GM19099 (cell line): Measurements from ENCODE around the gene HOXD1.

Source experiments
- POLR2A ChIP-seq: IDR thresholded peaks from 3 replicates; pipeline ENCODE4 v1.6.1; 2011; ENCODE audit warnings: low read depth; ENCODE audit not compliant: insufficient read length; ENCODE audit errors: extremely low read depth

The HOXD1 gene

DNA sequence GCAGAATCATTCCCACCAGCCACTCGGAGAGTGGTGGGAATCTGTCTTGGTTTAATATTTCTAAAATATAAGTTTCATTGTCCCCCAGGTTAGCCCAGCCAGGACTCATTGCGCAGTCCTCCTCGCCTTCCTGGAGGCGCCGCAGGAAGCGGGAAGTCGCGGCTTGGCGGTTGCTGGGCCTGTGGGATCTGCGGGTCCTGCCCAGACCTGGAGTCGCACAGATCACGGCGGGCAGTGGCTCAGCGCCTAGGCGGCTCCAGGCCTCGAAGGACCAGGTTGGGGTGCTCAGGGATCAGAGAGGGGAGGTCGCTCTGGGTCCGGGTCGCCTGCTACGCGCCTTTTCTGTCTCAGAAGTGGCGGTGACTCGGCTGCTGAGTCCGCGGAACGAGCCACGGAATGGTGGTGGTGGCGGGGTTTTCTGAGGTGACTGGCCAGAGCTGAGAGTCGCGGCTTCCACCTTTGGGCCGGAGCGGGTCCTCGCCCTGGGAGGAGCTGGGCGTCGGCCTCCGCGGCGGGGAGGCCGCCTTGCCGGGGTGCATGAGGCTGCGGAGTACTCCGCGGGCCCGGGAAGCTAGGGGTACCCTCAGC lies 28.7 kb upstream of the HOXD1 start:
- TF ChIP-seq POLR2A = no peak

DNA sequence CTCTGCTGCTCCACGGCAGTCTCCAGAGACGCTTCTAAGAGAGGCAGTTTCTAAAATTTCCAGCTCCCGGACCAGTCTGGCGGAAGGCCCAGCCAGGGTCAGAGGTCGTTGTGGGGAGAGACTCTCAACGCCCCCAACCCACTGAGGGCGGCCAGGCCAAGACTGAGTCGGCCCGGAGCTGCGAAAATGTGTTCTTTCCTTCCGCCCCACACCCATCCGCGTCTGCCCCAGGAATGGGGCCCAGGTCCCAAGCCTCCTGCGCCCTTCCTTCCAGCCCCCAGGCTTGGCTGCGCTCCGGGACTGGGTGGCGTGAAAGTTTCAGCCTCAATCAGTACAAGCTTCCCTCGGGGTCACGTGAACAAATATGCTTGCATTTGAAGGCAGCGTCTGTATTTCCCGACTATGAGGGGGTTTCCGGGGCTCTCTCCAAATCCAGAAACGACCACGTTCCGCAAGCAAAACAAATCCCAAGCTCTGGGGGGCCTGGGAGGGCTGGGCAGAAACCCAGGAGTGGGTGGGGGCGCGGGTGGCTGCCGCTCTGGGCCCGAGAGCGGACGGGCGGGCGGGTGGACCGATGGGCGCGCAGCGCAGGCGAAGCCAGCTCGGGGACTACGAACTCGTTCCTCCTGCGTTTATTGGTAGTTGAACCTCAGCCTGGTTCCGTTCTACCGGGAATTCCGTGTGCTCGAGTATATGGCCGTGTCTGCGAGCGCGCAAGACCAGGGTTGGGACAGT lies 28.1 kb upstream of the HOXD1 start:
- no peak for TF ChIP-seq POLR2A

DNA sequence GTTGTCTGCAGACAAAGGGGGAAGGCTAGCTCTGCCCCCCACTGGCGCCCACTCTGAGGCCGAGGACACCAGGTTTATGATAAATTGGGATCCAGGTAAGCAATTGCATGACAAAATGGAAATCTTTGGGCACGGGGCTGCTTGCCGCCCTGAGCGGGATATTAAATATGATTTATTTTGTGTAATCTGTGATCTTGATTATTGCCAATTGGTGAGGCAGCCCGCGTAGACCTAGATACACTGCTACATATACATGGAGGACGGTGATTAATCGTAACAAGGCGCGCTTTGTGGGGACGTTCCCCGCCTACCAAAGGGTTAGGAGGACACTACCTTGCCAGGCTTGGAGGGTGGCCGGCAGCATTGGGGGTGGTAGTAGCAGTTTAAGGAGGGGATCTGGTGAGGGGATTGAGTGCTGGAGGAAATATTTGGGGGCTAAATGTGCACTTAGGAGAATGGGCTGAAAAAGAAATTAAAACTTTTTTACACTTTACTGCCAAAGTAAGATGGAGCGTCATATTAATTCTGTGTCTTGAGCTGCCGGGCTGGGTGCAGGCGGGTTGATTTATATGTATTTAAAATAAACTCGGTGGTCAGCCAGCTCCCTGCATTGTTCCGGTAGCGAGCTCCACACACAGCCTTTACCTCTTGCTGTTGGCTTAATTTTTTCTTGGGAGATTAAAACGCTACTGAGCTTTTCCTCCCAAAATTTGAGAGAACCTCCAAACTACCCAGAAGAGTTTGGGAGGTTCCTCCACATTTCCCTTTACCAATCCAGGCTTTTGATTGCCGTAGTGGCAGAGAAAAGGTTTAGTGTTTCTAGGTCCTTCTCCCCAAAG lies 27.3 kb upstream of the HOXD1 start:
- TF ChIP-seq POLR2A = no peak

DNA sequence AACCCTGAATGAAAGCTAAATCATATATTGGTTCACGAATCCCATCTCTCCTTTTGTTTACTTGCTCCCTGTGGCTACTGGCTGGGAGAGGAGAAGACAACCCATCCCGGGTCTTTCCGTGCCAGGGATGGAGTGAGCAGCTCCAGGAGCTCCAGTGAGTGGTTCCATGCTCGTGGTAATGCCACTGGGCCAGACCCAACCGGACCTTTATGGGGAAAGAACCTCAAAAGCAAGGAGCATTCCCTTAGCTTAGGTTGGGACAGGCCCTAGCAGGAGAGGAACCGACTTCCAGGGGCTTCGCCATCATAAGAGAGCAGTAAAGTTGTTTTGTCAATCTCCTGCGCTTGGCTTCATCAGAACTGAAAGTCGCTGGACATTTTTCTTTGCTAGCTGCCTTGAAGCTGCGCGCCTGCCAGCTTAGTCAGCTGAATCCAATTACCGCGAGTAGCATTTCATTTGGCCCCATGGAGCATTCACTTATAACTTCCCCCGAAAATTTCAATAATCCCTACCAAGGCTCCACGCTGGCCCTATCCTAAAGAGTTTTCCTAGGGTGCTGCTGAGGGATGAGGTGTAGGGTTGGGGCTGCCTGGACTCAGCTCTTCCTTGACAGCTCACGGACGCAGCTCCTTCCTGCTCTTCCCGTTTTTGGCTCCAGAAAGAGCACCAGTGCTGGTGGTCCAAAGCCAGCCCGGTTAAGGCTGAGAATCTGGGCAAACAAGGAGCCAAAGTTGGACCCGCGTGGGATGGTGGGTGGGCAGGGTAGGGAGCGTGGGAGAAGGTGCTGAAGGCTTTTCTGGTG lies 26.4 kb upstream of the HOXD1 start:
- no peak for TF ChIP-seq POLR2A

DNA sequence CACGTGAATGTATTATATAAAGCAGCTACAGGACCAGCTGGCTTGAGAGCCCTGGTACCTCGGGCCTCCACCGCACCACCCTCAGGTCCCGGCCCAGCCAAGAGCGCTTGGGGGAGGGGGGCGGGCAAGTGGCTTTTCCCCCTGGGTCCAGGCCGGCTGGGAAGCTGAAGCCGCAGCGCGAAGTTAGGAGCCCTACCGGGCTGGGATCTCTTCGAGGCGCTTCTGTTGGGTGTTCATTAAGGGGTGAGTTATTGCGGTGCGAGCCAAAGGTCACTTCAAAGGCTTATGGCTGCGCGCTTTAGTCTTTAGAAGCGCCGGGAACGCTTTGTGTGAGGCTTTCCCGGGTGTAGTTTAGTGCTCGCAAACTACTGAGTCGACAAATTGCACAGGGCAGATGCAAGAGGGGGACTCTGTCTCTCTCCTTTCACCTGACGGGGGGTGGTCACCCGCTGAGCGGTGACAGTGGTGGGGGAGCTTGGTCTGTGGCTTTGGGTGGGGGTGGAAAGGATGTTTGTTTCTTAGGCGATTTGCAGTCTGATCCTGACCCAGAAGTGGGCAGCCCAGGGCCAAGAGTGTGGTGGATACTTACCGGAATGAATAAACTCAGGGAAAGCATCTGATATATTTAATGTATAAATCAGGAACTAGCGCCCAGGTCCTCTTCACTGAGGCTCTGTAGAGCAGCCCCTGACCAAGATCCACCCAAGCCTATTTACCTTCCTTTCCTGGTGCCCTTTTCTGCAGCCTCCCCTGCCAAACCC lies 25.4 kb upstream of the HOXD1 start:
- TF ChIP-seq POLR2A = no peak

DNA sequence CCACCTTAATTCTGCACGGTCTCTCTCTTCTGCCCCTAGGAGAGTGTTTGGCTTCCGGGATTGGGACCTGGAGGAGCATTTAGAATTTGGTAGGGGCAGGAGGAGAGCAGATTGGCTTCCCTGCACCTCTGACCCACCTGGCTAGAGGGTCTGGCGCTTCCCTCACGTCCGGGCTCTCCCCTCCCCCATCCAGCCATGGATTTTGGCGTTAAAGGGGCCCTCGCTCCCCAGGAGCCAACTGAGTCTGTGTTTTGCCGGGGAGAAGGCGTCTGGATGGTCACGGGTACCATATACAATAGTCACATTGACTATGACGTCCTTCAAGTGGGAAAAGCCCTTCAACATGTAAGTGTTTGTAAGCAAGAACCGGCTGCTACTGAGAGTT lies 24.8 kb upstream of the HOXD1 start:
- no peak for TF ChIP-seq POLR2A

DNA sequence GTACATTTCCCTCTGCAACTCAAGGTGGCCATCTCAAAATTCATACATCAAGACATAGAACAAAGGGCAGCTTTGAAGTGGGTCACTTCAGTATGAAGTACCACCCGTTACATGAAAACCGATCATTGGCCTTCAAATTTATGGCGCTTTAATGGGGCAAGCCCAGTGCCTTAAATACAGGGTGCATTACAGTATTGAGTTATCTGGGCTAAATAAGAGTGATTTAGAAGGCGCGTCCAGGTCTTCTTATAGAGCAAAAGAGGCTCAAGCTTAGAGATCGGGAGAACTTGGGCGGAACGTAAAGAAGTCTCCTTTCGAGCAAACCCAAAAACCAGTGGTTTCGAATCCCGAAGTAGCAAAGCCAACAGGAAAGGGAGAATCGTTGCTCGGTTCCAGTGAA lies 24.3 kb upstream of the HOXD1 start:
- TF ChIP-seq POLR2A = no peak

DNA sequence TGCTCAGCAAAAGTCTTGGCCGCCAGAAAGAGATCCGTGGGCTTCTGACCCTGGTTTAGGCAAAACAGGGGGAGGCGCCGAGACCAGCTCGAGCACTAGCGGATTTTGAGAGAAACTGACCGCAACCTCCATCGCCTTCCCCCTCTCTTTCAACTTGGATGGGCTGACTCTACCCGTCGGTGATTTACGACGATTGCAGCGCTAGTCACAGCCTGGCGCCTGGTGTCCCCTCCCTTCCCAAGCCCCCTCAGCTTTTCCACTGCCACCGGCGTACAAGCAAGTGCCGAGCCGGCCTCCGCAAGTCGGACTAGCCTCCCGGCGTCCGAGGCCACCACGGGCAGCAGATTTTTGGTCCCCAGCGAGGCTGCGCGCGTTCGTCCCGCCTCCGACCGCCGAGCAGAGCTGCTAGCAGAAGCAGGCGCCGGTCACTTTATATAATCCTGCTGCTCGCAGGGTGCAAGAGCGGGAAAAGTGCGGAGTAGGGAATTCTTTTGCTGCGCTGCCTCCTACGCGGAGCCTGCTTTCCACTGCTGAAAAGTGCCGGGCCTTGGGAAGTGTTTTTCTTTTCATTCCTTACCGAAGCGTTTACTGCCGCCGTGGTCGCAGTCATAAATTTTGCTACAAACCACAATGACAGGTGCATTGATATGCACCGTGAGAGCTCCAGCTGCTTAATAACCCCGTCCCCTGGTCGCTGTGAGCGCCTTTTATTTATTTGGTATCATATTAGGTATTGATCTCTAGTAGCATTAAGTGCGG lies 23.7 kb upstream of the HOXD1 start:
- TF ChIP-seq POLR2A = no peak

DNA sequence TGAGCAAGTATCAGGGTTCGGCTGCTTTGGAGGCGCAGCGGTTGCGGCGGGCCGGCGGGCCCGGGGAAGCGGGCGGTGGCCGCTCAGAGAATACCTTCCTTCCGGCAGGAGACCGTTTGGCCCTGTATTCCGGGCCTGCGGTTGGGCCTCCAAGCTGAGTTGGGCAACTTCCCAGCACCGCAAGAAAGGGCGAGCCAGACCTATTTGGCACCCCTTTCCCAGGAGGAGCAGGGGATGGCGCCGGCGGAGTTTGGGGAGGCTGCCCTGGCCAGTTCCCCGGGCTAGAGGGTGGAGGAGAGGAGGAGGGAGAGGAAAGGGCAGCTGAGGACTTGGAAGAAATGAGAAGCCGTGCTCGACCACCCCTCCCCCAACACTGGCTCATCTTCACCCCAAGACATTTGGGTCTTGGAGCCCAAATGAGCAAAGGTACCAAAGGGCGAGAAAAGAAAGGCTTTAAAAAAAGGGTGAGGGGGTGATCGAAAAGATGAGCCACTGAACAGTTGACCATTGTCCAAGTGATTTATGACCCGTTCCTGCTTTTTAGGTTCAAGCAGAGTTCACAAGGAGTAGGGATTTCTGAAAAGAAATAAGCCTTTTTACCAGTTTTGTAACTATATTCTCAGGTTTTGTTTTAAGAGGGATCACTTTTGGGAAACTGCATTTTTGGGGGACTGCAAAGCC lies 23.0 kb upstream of the HOXD1 start:
- TF ChIP-seq POLR2A = no peak

DNA sequence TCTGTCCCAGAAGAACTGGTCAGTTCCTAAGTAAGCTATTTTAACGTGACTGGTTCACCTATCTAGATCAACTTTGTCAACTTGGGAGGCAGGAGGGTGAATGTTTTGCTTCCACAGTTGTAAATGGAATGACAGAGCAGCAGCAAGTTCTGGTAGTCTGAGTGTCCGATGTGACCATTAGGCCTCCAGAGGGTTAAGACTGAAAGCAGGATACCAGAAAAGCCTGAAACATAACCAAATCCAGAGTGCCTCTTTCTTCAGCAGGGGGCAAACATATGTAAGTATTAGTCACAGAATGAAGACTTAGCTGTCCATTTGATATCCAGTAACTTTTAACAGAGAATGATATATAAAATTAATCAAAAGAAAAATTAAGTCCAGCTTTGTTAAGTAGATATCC lies 22.2 kb upstream of the HOXD1 start:
- no peak for TF ChIP-seq POLR2A

DNA sequence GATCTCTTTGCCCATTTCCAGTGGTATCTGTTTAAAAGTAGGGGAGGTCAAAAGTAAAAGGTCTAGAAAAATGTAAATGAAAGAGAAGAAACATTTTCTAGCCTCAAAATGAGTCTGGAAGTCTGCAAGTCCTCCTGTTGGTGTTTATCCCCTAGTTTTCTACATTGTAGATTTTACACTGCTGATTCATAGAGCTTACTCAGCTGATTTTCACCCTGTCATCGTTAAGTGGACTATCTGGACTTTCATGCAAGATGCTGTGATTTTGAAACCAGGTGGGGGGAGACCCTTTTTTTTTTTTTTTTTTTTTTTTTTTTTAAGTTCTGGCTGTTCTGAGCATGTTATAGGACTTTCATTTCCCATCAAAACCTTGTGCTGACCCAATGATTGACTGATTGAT lies 21.1 kb upstream of the HOXD1 start:
- TF ChIP-seq POLR2A = no peak

DNA sequence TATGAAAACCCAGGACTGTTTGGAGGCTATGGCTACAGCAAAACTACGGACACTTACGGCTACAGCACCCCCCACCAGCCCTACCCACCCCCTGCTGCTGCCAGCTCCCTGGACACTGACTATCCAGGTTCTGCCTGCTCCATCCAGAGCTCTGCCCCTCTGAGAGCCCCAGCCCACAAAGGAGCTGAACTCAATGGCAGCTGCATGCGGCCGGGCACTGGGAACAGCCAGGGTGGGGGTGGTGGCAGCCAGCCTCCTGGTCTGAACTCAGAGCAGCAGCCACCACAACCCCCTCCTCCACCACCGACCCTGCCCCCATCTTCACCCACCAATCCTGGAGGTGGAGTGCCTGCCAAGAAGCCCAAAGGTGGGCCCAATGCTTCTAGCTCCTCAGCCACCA lies 19.3 kb upstream of the HOXD1 start:
- no peak for TF ChIP-seq POLR2A

DNA sequence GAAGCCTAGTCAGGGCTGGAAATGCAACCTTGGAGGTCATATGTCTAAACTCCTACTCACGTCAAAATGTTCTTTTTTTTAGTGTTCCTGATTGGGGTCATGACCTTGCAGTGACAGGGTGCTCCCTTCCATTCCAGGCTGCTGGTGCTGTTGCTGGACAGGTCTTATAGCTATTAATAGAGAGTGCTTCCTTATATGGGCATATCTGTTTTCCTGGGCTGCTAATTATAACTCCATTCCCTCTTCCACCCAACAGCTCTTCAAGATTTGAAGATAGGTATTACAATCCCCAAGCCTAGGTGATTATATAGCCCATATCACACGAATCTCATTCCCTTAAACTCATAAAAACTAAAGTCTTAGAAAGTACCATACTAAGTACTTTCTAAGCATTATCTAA lies 18.8 kb upstream of the HOXD1 start:
- no peak for TF ChIP-seq POLR2A
